ENCODE data around the gene STAC3. TPM values are rescaled to one million over a fixed set of nuclear protein-coding genes. Genes with fewer than 3 reads are reported as not detected.
A peak's percentile ranks its signal among the peaks of the same experiment; 100 is the strongest.

The STAC3 gene
- total and polyA plus RNA-seq, 2 of the 8 experiments (the other 6 are each of a cell fraction or from before 2014, with no cell fraction given): 0.70 to 1.3 TPM

GRCh38 chr12:57211791-57212700 lies 38.9 kb downstream of the STAC3 start:
- no peak overlapping the region for H2BK120ac ChIP-seq (replicated peaks; ENCODE audit: low read depth, low read length)
- H3K56ac ChIP-seq (replicated peaks; ENCODE audit: insufficient read length, low read depth, low read length): no peak overlapping the region
- H2BK20ac ChIP-seq (ENCODE audit: low read length): no peak overlapping the region
- H3K23ac ChIP-seq (ENCODE audit: insufficient read length): no peak overlapping the region
- H3K9me3 ChIP-seq (ENCODE audit: insufficient read depth in 2 of 2, low read depth in 1 of 2, low read length in 1 of 2): no peaks in the 10 kb centered on the region
- DNase-seq (ENCODE audit: low read depth in 1 of 2, low spot score in 2 of 2): no peak
- 90% methylated on average over 27 of the region's 27 CpGs; no CpG with 5 or more reads in 1 of the 2 experiments for WGBS, 2 experiments (ENCODE audit: extremely low coverage in 1 of 2, insufficient coverage in 1 of 2, insufficient read length in 1 of 2, insufficient replicate concordance in 2 of 2, low coverage in 1 of 2, low lambda C conversion rate in 2 of 2, missing lambda C conversion rate in 1 of 2)
- H3K18ac ChIP-seq (ENCODE audit: extremely low read depth, low read length): no peak overlapping the region
- no peak for FAIRE-seq
- H2BK15ac ChIP-seq (ENCODE audit: low read length): no peak overlapping the region
- H3K4me3 ChIP-seq (ENCODE audit: extremely low read depth in 1 of 4, insufficient read depth in 2 of 4, low read depth in 3 of 4, low read length in 4 of 4): no peak overlapping the region
- peaks cover 2 to 11% of the 10 kb centered on the region in 2 experiments for H4K20me1 ChIP-seq (replicated peaks in 1 of 2; ENCODE audit: control insufficient read depth in 1 of 2, insufficient read depth in 2 of 2, low read length in 2 of 2)
- H3K36me3 ChIP-seq (ENCODE audit: control insufficient read depth in 2 of 4, insufficient read depth in 4 of 4, low read length in 3 of 4): peaks cover 5 to 39% (median 25%) of the 10 kb centered on the region in 4 experiments; a peak in 7 of 8 replicates
- no peak overlapping the region for H2AFZ ChIP-seq (ENCODE audit: low read length)
- H3K23me2 ChIP-seq (ENCODE audit: low read depth, low read length): peaks cover 3% of the 10 kb centered on the region; the same call in 1 of the 2 replicates
- H4K91ac ChIP-seq (replicated peaks; ENCODE audit: insufficient read length, low read length): no peak overlapping the region
- H3K9ac ChIP-seq (replicated peaks in 1 of 4; ENCODE audit: extremely low read depth in 1 of 4, low read depth in 3 of 4, low read length in 3 of 4): no peak overlapping the region
- no peak overlapping the region for H2BK12ac ChIP-seq (ENCODE audit: low read depth, low read length)
- H3K4me2 ChIP-seq (ENCODE audit: insufficient read depth in 1 of 2, low read depth in 2 of 2, low read length in 2 of 2): no peak overlapping the region
- H4K5ac ChIP-seq (ENCODE audit: insufficient read length, low read depth, low read length): no peak overlapping the region
- POLR2A ChIA-PET (ENCODE audit: partially characterized antibody): interaction anchor here (1.2 to 8.8 kb wide), 6 partner anchors 10 to 35 kb away, joined by 3 to 686 read pairs (median 18); partner anchors contain the start of gene SHMT2
- H2AK5ac ChIP-seq (ENCODE audit: low read depth, low read length): no peak overlapping the region; the same call in 1 of the 2 replicates
- H3K27me3 ChIP-seq (replicated peaks in 1 of 4; ENCODE audit: control insufficient read depth in 3 of 4, extremely low read depth in 1 of 4, insufficient read depth in 3 of 4, low read length in 3 of 4): peaks cover 21 to 33% (median 30%) of the 10 kb centered on the region in 4 experiments
- no peak overlapping the region for H3K27ac ChIP-seq (ENCODE audit: low read depth, low read length)
- H3K4me1 ChIP-seq (replicated peaks in 1 of 4; ENCODE audit: control insufficient read depth in 3 of 4, insufficient read depth in 4 of 4, low read length in 3 of 4): peaks cover 9 to 26% (median 17%) of the 10 kb centered on the region in 4 experiments
- no peak overlapping the region for H3K14ac ChIP-seq (ENCODE audit: insufficient read length)
- H3K79me2 ChIP-seq (ENCODE audit: control insufficient read depth in 1 of 2, insufficient read depth in 2 of 2, low read length in 2 of 2): no peaks in the 10 kb centered on the region
- CTCF ChIA-PET (ENCODE audit: partially characterized antibody): interaction anchor here (0.6 to 10.1 kb wide), 14 partner anchors 10 to 251 kb away, joined by 3 to 726 read pairs (median 5); partner anchors contain the start of genes SHMT2 and STAC3
- H2BK5ac ChIP-seq (ENCODE audit: low read depth, low read length): no peak overlapping the region
- peak overlapping the region; percentile 9; the same call in 1 of the 2 replicates for H4K8ac ChIP-seq (ENCODE audit: extremely low read depth, insufficient read depth, low read length)
- no peak overlapping the region for H3K4ac ChIP-seq (replicated peaks; ENCODE audit: insufficient read length, low read depth, low read length)
- H3K79me1 ChIP-seq (ENCODE audit: low read depth, low read length): no peaks in the 10 kb centered on the region
- TF ChIP-seq TBP (IDR thresholded peaks at IDR 0.05; ENCODE audit: low read depth, low read length): no peak
- TF ChIP-seq ATF2 (IDR thresholded peaks at IDR 0.05; ENCODE audit: low read length): no peak
